GM13976 (cell line): Measurements from ENCODE around the gene COQ8B.
"Not testable (repeated sequence)": the region's sequence is repeated elsewhere in the genome, so short reads cannot be mapped to it uniquely, and the experiment has no call there.

Experiments used
- DNase-seq: peaks from one replicate; pipeline ENCODE4 v3.0.0; 2012; ENCODE audit warnings: low spot score
- CTCF ChIP-seq: IDR thresholded peaks from 2 replicates; pipeline ENCODE4 v1.5.1; 2012; ENCODE audit warnings: borderline replicate concordance, mild to moderate bottlenecking; ENCODE audit not compliant: insufficient read depth; ENCODE audit errors: extremely low read depth, missing control alignments, control extremely low read depth
- in situ Hi-C: fragments of 300-500 bp; cut with MboI; formaldehyde crosslinking; loops from one replicate; pipeline ENCODE4 v1.12.0; 2022; ENCODE audit warnings: low sequenced_read_pairs, mixed read lengths, inconsistent platforms; ENCODE audit not compliant: unreplicated experiment

COQ8B gene

GRCh38 chr19:40716482-40717324 is at the start of gene COQ8B, which contains the start of gene ITPKC:
Gene COQ8B, minus strand, starts transcription at chr19:40716886. Its CDS starts 2,254 bp downstream, at chr19:40714632.
Gene ITPKC, plus strand, starts transcription at chr19:40717112. Its CDS starts 24 bp downstream, at chr19:40717136.
- in situ Hi-C loops = no loop called here
- DNase-seq = peak; percentile 99
- no peak for TF ChIP-seq CTCF

- DNase-seq, in situ Hi-C loops: not testable (repeated sequence)
Measured at GRCh38 chr19:40766385-40766784, 49.7 kb upstream of the COQ8B start.

GRCh38 chr19:40763963-40764362 is 47.3 kb upstream of the COQ8B start:
- DNase-seq = no peak
- no peak for TF ChIP-seq CTCF
- in situ Hi-C loops = no loop called here

- in situ Hi-C loops = no loop called here
- no peak for TF ChIP-seq CTCF
- no peak for DNase-seq
Measured at GRCh38 chr19:40763526-40763925, 46.8 kb upstream of the COQ8B start.

GRCh38 chr19:40762754-40763470 is 46.2 kb upstream of the COQ8B start:
- DNase-seq = no peak
- in situ Hi-C loops = no loop called here
- no peak for TF ChIP-seq CTCF

GRCh38 chr19:40759352-40759751 is 42.7 kb upstream of the COQ8B start:
- DNase-seq = no peak
- in situ Hi-C loops = no loop called here
- TF ChIP-seq CTCF = no peak

GRCh38 chr19:40758491-40758890 is 41.8 kb upstream of the COQ8B start:
- no peak for TF ChIP-seq CTCF
- no peak for DNase-seq
- in situ Hi-C loops = no loop called here
